ENCODE measurements around the gene TPK1. TPM values are rescaled to one million over a fixed set of nuclear protein-coding genes. Genes with fewer than 3 reads are reported as not detected.

The TPK1 gene
- polyA plus RNA-seq, 2 donors, result 0.63 to 1.8 TPM

GRCh38 chr7:144523621-144524020 is 312.2 kb downstream of the TPK1 start:
- peaks cover 0 to 2% of the 10 kb centered on the region in 2 donors for H3K4me1 ChIP-seq (ENCODE audit: control insufficient read depth in 2 of 2, insufficient read depth in 2 of 2, low read length in 1 of 2)
- no peaks in the 10 kb centered on the region for H3K9me3 ChIP-seq (ENCODE audit: control insufficient read depth in 2 of 2, insufficient read depth in 1 of 2, low read depth in 1 of 2, low read length in 1 of 2)
- WGBS, 2 donors, result 94 to 96% methylated on average over 3 of the region's 3 CpGs
- no peak overlapping the region for H3K27ac ChIP-seq (ENCODE audit: low read depth in 2 of 2, low read length in 1 of 2)
- no peaks in the 10 kb centered on the region for H3K36me3 ChIP-seq (ENCODE audit: control insufficient read depth in 2 of 2, insufficient read depth in 2 of 2, low read length in 1 of 2)
- H3K27me3 ChIP-seq (ENCODE audit: control insufficient read depth in 1 of 2, insufficient read depth in 2 of 2, low read length in 2 of 2), result no peaks in the 10 kb centered on the region
- no peak overlapping the region for H3K4me3 ChIP-seq (ENCODE audit: low read depth in 1 of 2, low read length in 2 of 2)

GRCh38 chr7:144519925-144520324 is 315.9 kb downstream of the TPK1 start:
- Histone ChIP-seq H3K27ac (ENCODE audit: low read depth in 2 of 2, low read length in 1 of 2) (no peak overlapping the region), H3K27me3 (ENCODE audit: control insufficient read depth in 1 of 2, insufficient read depth in 2 of 2, low read length in 2 of 2) (no peaks in the 10 kb centered on the region), H3K9me3 (ENCODE audit: control insufficient read depth in 2 of 2, insufficient read depth in 1 of 2, low read depth in 1 of 2, low read length in 1 of 2) (no peaks in the 10 kb centered on the region), H3K36me3 (ENCODE audit: control insufficient read depth in 2 of 2, insufficient read depth in 2 of 2, low read length in 1 of 2) (no peaks in the 10 kb centered on the region), H3K4me3 (ENCODE audit: low read depth in 1 of 2, low read length in 2 of 2) (no peak overlapping the region), H3K4me1 (ENCODE audit: control insufficient read depth in 2 of 2, insufficient read depth in 2 of 2, low read length in 1 of 2) (peaks cover 0 to 2% of the 10 kb centered on the region in 2 donors)
- 36 to 57% methylated on average over 4 of the region's 4 CpGs for WGBS, 2 donors

GRCh38 chr7:144518360-144518759 is 317.5 kb downstream of the TPK1 start:
- peaks cover 0 to 2% of the 10 kb centered on the region in 2 donors for H3K4me1 ChIP-seq (ENCODE audit: control insufficient read depth in 2 of 2, insufficient read depth in 2 of 2, low read length in 1 of 2)
- H3K27me3 ChIP-seq (ENCODE audit: control insufficient read depth in 1 of 2, insufficient read depth in 2 of 2, low read length in 2 of 2), result no peaks in the 10 kb centered on the region
- H3K27ac ChIP-seq (ENCODE audit: low read depth in 2 of 2, low read length in 1 of 2), result no peak overlapping the region
- no peak overlapping the region for H3K4me3 ChIP-seq (ENCODE audit: low read depth in 1 of 2, low read length in 2 of 2)
- H3K9me3 ChIP-seq (ENCODE audit: control insufficient read depth in 2 of 2, insufficient read depth in 1 of 2, low read depth in 1 of 2, low read length in 1 of 2), result no peaks in the 10 kb centered on the region
- WGBS, 2 donors, result 28 to 39% methylated on average over 1 of the region's 1 CpG
- no peaks in the 10 kb centered on the region for H3K36me3 ChIP-seq (ENCODE audit: control insufficient read depth in 2 of 2, insufficient read depth in 2 of 2, low read length in 1 of 2)

GRCh38 chr7:144517749-144518148 is 318.1 kb downstream of the TPK1 start:
- WGBS, 2 donors, result 49 to 58% methylated on average over 3 of the region's 3 CpGs
- H3K4me3 ChIP-seq (ENCODE audit: low read depth in 1 of 2, low read length in 2 of 2), result no peak overlapping the region
- no peaks in the 10 kb centered on the region for H3K36me3 ChIP-seq (ENCODE audit: control insufficient read depth in 2 of 2, insufficient read depth in 2 of 2, low read length in 1 of 2)
- H3K9me3 ChIP-seq (ENCODE audit: control insufficient read depth in 2 of 2, insufficient read depth in 1 of 2, low read depth in 1 of 2, low read length in 1 of 2), result no peaks in the 10 kb centered on the region
- no peak overlapping the region for H3K27ac ChIP-seq (ENCODE audit: low read depth in 2 of 2, low read length in 1 of 2)
- no peaks in the 10 kb centered on the region for H3K27me3 ChIP-seq (ENCODE audit: control insufficient read depth in 1 of 2, insufficient read depth in 2 of 2, low read length in 2 of 2)
- peaks cover 0 to 2% of the 10 kb centered on the region in 2 donors for H3K4me1 ChIP-seq (ENCODE audit: control insufficient read depth in 2 of 2, insufficient read depth in 2 of 2, low read length in 1 of 2)

- WGBS, 2 donors, result 78 to 81% methylated on average over 3 of the region's 3 CpGs
- H3K4me3 ChIP-seq (ENCODE audit: low read depth in 1 of 2, low read length in 2 of 2), result no peak overlapping the region
- peaks cover 0 to 2% of the 10 kb centered on the region in 2 donors for H3K4me1 ChIP-seq (ENCODE audit: control insufficient read depth in 2 of 2, insufficient read depth in 2 of 2, low read length in 1 of 2)
- no peaks in the 10 kb centered on the region for H3K36me3 ChIP-seq (ENCODE audit: control insufficient read depth in 2 of 2, insufficient read depth in 2 of 2, low read length in 1 of 2)
- no peaks in the 10 kb centered on the region for H3K27me3 ChIP-seq (ENCODE audit: control insufficient read depth in 1 of 2, insufficient read depth in 2 of 2, low read length in 2 of 2)
- no peak overlapping the region for H3K27ac ChIP-seq (ENCODE audit: low read depth in 2 of 2, low read length in 1 of 2)
- no peaks in the 10 kb centered on the region for H3K9me3 ChIP-seq (ENCODE audit: control insufficient read depth in 2 of 2, insufficient read depth in 1 of 2, low read depth in 1 of 2, low read length in 1 of 2)
These were observed 318.9 kb downstream of the TPK1 start for GRCh38 chr7:144516729-144517525.

GRCh38 chr7:144513334-144513733 is 322.5 kb downstream of the TPK1 start:
- Histone ChIP-seq H3K4me1 (ENCODE audit: control insufficient read depth in 2 of 2, insufficient read depth in 2 of 2, low read length in 1 of 2) (no peaks in the 10 kb centered on the region), H3K9me3 (ENCODE audit: control insufficient read depth in 2 of 2, insufficient read depth in 1 of 2, low read depth in 1 of 2, low read length in 1 of 2) (no peaks in the 10 kb centered on the region), H3K27me3 (ENCODE audit: control insufficient read depth in 1 of 2, insufficient read depth in 2 of 2, low read length in 2 of 2) (no peaks in the 10 kb centered on the region), H3K4me3 (ENCODE audit: low read depth in 1 of 2, low read length in 2 of 2) (no peak overlapping the region), H3K36me3 (ENCODE audit: control insufficient read depth in 2 of 2, insufficient read depth in 2 of 2, low read length in 1 of 2) (no peaks in the 10 kb centered on the region), H3K27ac (ENCODE audit: low read depth in 2 of 2, low read length in 1 of 2) (no peak overlapping the region)
- 28% methylated on average over 2 of the region's 2 CpGs for WGBS, 2 donors

GRCh38 chr7:144510621-144511020 is 325.2 kb downstream of the TPK1 start:
- H3K27me3 ChIP-seq (ENCODE audit: control insufficient read depth in 1 of 2, insufficient read depth in 2 of 2, low read length in 2 of 2), result no peaks in the 10 kb centered on the region
- H3K9me3 ChIP-seq (ENCODE audit: control insufficient read depth in 2 of 2, insufficient read depth in 1 of 2, low read depth in 1 of 2, low read length in 1 of 2), result no peaks in the 10 kb centered on the region
- 84 to 87% methylated on average over 6 of the region's 6 CpGs for WGBS, 2 donors
- H3K36me3 ChIP-seq (ENCODE audit: control insufficient read depth in 2 of 2, insufficient read depth in 2 of 2, low read length in 1 of 2), result no peaks in the 10 kb centered on the region
- no peaks in the 10 kb centered on the region for H3K4me1 ChIP-seq (ENCODE audit: control insufficient read depth in 2 of 2, insufficient read depth in 2 of 2, low read length in 1 of 2)
- no peak overlapping the region for H3K4me3 ChIP-seq (ENCODE audit: low read depth in 1 of 2, low read length in 2 of 2)
- no peak overlapping the region for H3K27ac ChIP-seq (ENCODE audit: low read depth in 2 of 2, low read length in 1 of 2)

- 82 to 83% methylated on average over 4 of the region's 4 CpGs for WGBS, 2 donors
- no peaks in the 10 kb centered on the region for H3K9me3 ChIP-seq (ENCODE audit: control insufficient read depth in 2 of 2, insufficient read depth in 1 of 2, low read depth in 1 of 2, low read length in 1 of 2)
- no peak overlapping the region for H3K27ac ChIP-seq (ENCODE audit: low read depth in 2 of 2, low read length in 1 of 2)
- no peaks in the 10 kb centered on the region for H3K27me3 ChIP-seq (ENCODE audit: control insufficient read depth in 1 of 2, insufficient read depth in 2 of 2, low read length in 2 of 2)
- no peaks in the 10 kb centered on the region for H3K36me3 ChIP-seq (ENCODE audit: control insufficient read depth in 2 of 2, insufficient read depth in 2 of 2, low read length in 1 of 2)
- no peak overlapping the region for H3K4me3 ChIP-seq (ENCODE audit: low read depth in 1 of 2, low read length in 2 of 2)
- no peaks in the 10 kb centered on the region for H3K4me1 ChIP-seq (ENCODE audit: control insufficient read depth in 2 of 2, insufficient read depth in 2 of 2, low read length in 1 of 2)
These were observed 327.2 kb downstream of the TPK1 start for GRCh38 chr7:144508702-144509101.

GRCh38 chr7:144503215-144503614 is 332.6 kb downstream of the TPK1 start:
- H3K4me1 ChIP-seq (ENCODE audit: control insufficient read depth in 2 of 2, insufficient read depth in 2 of 2, low read length in 1 of 2), result no peaks in the 10 kb centered on the region
- no peak overlapping the region for H3K4me3 ChIP-seq (ENCODE audit: low read depth in 1 of 2, low read length in 2 of 2)
- no peaks in the 10 kb centered on the region for H3K9me3 ChIP-seq (ENCODE audit: control insufficient read depth in 2 of 2, insufficient read depth in 1 of 2, low read depth in 1 of 2, low read length in 1 of 2)
- H3K27ac ChIP-seq (ENCODE audit: low read depth in 2 of 2, low read length in 1 of 2), result no peak overlapping the region
- no peaks in the 10 kb centered on the region for H3K36me3 ChIP-seq (ENCODE audit: control insufficient read depth in 2 of 2, insufficient read depth in 2 of 2, low read length in 1 of 2)
- 88 to 90% methylated on average over 6 of the region's 6 CpGs for WGBS, 2 donors
- no peaks in the 10 kb centered on the region for H3K27me3 ChIP-seq (ENCODE audit: control insufficient read depth in 1 of 2, insufficient read depth in 2 of 2, low read length in 2 of 2)

GRCh38 chr7:144500225-144500624 is 335.6 kb downstream of the TPK1 start:
- Histone ChIP-seq H3K36me3 (ENCODE audit: control insufficient read depth in 2 of 2, insufficient read depth in 2 of 2, low read length in 1 of 2) (no peaks in the 10 kb centered on the region), H3K4me3 (ENCODE audit: low read depth in 1 of 2, low read length in 2 of 2) (no peak overlapping the region), H3K27me3 (ENCODE audit: control insufficient read depth in 1 of 2, insufficient read depth in 2 of 2, low read length in 2 of 2) (no peaks in the 10 kb centered on the region), H3K27ac (ENCODE audit: low read depth in 2 of 2, low read length in 1 of 2) (no peak overlapping the region), H3K4me1 (ENCODE audit: control insufficient read depth in 2 of 2, insufficient read depth in 2 of 2, low read length in 1 of 2) (no peaks in the 10 kb centered on the region), H3K9me3 (ENCODE audit: control insufficient read depth in 2 of 2, insufficient read depth in 1 of 2, low read depth in 1 of 2, low read length in 1 of 2) (no peaks in the 10 kb centered on the region)
- 56 to 62% methylated on average over 5 of the region's 5 CpGs for WGBS, 2 donors
